H9 (cell line): Measurements from ENCODE around the gene TAOK2. TPM values are rescaled to one million over a fixed set of nuclear protein-coding genes. Genes with fewer than 3 reads are reported as not detected.

Experiments
- DNase-seq: peaks from one replicate; pipeline ENCODE4 v3.0.0-alpha.2; 2017
- H2AFZ ChIP-seq: one replicate; pipeline ENCODE4 v1.6.1; 2013; ENCODE audit warnings: mild to moderate bottlenecking, low read length, control low read depth, moderate library complexity
- H2AK5ac ChIP-seq: 2 replicates; pipeline ENCODE4 v1.6.1; 2013; ENCODE audit warnings: low read length, control low read depth, mixed read lengths; ENCODE audit not compliant: insufficient read length
- H2BK120ac ChIP-seq: one replicate; pipeline ENCODE4 v1.6.1; 2013; ENCODE audit warnings: low read depth, mild to moderate bottlenecking, low read length, control low read depth, inconsistent platforms; ENCODE audit not compliant: poor library complexity, severe bottlenecking
- H2BK12ac ChIP-seq: 2 replicates; pipeline ENCODE4 v1.6.1; 2013; ENCODE audit warnings: low read length, control low read depth, mixed read lengths, low read depth; ENCODE audit not compliant: insufficient read length
- H2BK15ac ChIP-seq: 2 replicates; pipeline ENCODE4 v1.6.1; 2013; ENCODE audit warnings: low read depth, low read length, control low read depth
- H2BK20ac ChIP-seq: one replicate; pipeline ENCODE4 v1.6.1; 2013; ENCODE audit warnings: low read depth, mild to moderate bottlenecking, low read length, control low read depth, inconsistent platforms; ENCODE audit not compliant: poor library complexity, severe bottlenecking
- H2BK5ac ChIP-seq: 2 replicates; pipeline ENCODE4 v1.6.1; 2013; ENCODE audit warnings: low read length, control low read depth, mixed read lengths; ENCODE audit not compliant: insufficient read length
- H3K14ac ChIP-seq: 2 replicates; pipeline ENCODE4 v1.6.1; 2013; ENCODE audit warnings: low read length, control low read depth; ENCODE audit not compliant: insufficient read depth
- H3K18ac ChIP-seq: 2 replicates; pipeline ENCODE4 v1.6.1; 2013; ENCODE audit warnings: low read depth, mild to moderate bottlenecking, mixed read lengths, low read length, control low read depth; ENCODE audit not compliant: insufficient read length
- H3K23ac ChIP-seq: 2 replicates; pipeline ENCODE4 v1.6.1; 2013; ENCODE audit warnings: low read length, control low read depth, mixed read lengths, low read depth; ENCODE audit not compliant: insufficient read length
- H3K23me2 ChIP-seq: 2 replicates; pipeline ENCODE4 v1.6.1; 2013; ENCODE audit warnings: low read depth, mild to moderate bottlenecking, mixed read lengths, low read length, control low read depth; ENCODE audit not compliant: insufficient read length, poor library complexity, severe bottlenecking
- H3K27ac ChIP-seq: 2 replicates; pipeline ENCODE4 v1.5.1; 2013; ENCODE audit warnings: low read length, control low read depth, mixed read lengths, low read depth; ENCODE audit not compliant: insufficient read length
- H3K27me3 ChIP-seq: 2 replicates; pipeline ENCODE4 v1.6.1; 2013; ENCODE audit warnings: low read length, control low read depth, inconsistent platforms; ENCODE audit not compliant: insufficient read depth
- H3K4ac ChIP-seq: 2 replicates; pipeline ENCODE4 v1.6.1; 2013; ENCODE audit warnings: low read depth, mild to moderate bottlenecking, control low read depth, inconsistent platforms, low read length, moderate library complexity
- H3K4me1 ChIP-seq: 2 replicates; pipeline ENCODE4 v1.6.1; 2013; ENCODE audit warnings: low read length, control low read depth, inconsistent platforms; ENCODE audit not compliant: insufficient read depth
- H3K4me2 ChIP-seq: 2 replicates; pipeline ENCODE4 v1.6.1; 2013; ENCODE audit warnings: low read length, control low read depth, mixed read lengths; ENCODE audit not compliant: insufficient read length, insufficient read depth
- H3K56ac ChIP-seq: 2 replicates; pipeline ENCODE4 v1.6.1; 2013; ENCODE audit warnings: low read depth, mild to moderate bottlenecking, mixed read lengths, low read length, control low read depth; ENCODE audit not compliant: insufficient read length
- H3K79me1 ChIP-seq: 2 replicates; pipeline ENCODE4 v1.6.1; 2013; ENCODE audit warnings: low read depth, mild to moderate bottlenecking, moderate library complexity, low read length, control low read depth, inconsistent platforms; ENCODE audit not compliant: insufficient read depth, poor library complexity, severe bottlenecking
- H3K79me2 ChIP-seq: 2 replicates; pipeline ENCODE4 v1.6.1; 2013; ENCODE audit warnings: low read length, control low read depth, inconsistent platforms; ENCODE audit not compliant: insufficient read depth
- H3K9ac ChIP-seq: 2 replicates; pipeline ENCODE4 v1.6.1; 2013; ENCODE audit warnings: low read length, control low read depth, mixed read lengths; ENCODE audit not compliant: insufficient read length; ENCODE audit errors: extremely low read depth
- H3K9me3 ChIP-seq: one replicate; pipeline ENCODE4 v1.6.1; 2013; ENCODE audit warnings: low read depth, low read length, inconsistent platforms; ENCODE audit not compliant: control insufficient read depth
- H3T11ph ChIP-seq: one replicate; pipeline ENCODE4 v1.6.1; 2013; ENCODE audit warnings: mild to moderate bottlenecking, low read length, control low read depth, inconsistent platforms
- H4K20me1 ChIP-seq: one replicate; pipeline ENCODE4 v1.6.1; 2013; ENCODE audit not compliant: control insufficient read depth, insufficient read length, insufficient read depth
- H4K5ac ChIP-seq: 2 replicates; pipeline ENCODE4 v1.6.1; 2013; ENCODE audit warnings: low read depth, mild to moderate bottlenecking, mixed read lengths, low read length, control low read depth; ENCODE audit not compliant: insufficient read length
- H4K8ac ChIP-seq: replicated peaks from 2 replicates; pipeline ENCODE4 v1.6.1; 2013; ENCODE audit warnings: low read length, control low read depth, mixed read lengths, low read depth; ENCODE audit not compliant: insufficient read length
- H4K91ac ChIP-seq: 2 replicates; pipeline ENCODE4 v1.6.1; 2013; ENCODE audit warnings: low read depth, mild to moderate bottlenecking, moderate library complexity, mixed read lengths, low read length, control low read depth; ENCODE audit not compliant: insufficient read length
- H3K27ac Mint-ChIP-seq, 3 experiments: 2 replicates in 2 of 3; 3 replicates in 1 of 3; pipeline ENCODE4 v1.8.0; 2020 to 2021; ENCODE audit warnings: mixed read lengths in 3 of 3, mild to moderate bottlenecking in 1 of 3, moderate library complexity in 1 of 3
- H3K27me3 Mint-ChIP-seq: 2 replicates; pipeline ENCODE4 v1.8.0; 2021; ENCODE audit warnings: low read depth, mild to moderate bottlenecking, moderate library complexity, mixed read lengths
- H3K36me3 Mint-ChIP-seq, 3 experiments: 2 replicates in 2 of 3; 3 replicates in 1 of 3; pipeline ENCODE4 v1.8.0; 2020 to 2021; ENCODE audit warnings: low read depth in 3 of 3, mixed read lengths in 3 of 3; ENCODE audit not compliant: insufficient read depth in 1 of 3
- H3K4me1 Mint-ChIP-seq, 2 experiments: 2 replicates each; pipeline ENCODE4 v1.8.0; 2020; ENCODE audit warnings: mixed read lengths in 2 of 2
- H3K4me3 Mint-ChIP-seq, 2 experiments: 2 replicates in 1 of 2; 3 replicates in 1 of 2; pipeline ENCODE4 v1.8.0; 2020 to 2021; ENCODE audit warnings: mild to moderate bottlenecking in 2 of 2, mixed read lengths in 2 of 2, moderate library complexity in 1 of 2
- H3K9me3 Mint-ChIP-seq, 2 experiments: 2 replicates in 1 of 2; 3 replicates in 1 of 2; pipeline ENCODE4 v1.8.0; 2020; ENCODE audit warnings: mild to moderate bottlenecking in 2 of 2, mixed read lengths in 2 of 2, moderate library complexity in 1 of 2
- CTCF ChIP-seq: fragments of 200-600 bp; sonication (generic); conservative IDR thresholded peaks from 3 replicates; pipeline ENCODE4 v1.8.0; 2021; ENCODE audit warnings: antibody characterized with exemption, mild to moderate bottlenecking
- WGBS: extraction: QIAGEN DNeasy Blood & Tissue Kit; methylation state at CpG from one replicate; pipeline ENCODE4 v1.1.7; 2013; ENCODE audit warnings: missing lambda C conversion rate, low lambda C conversion rate, mixed read lengths; ENCODE audit not compliant: insufficient read length; ENCODE audit errors: extremely low coverage; 5-methylcytosine and 5-hydroxymethylcytosine counted together
- total RNA-seq: library from RNA; stranded (reverse); gene quantifications from 2 replicates; pipeline ENCODE4 v1.2.1, GENCODE V29; 2021

TAOK2 gene
- total RNA-seq, 1 experiment from 2014 or later: 43.9 TPM

GRCh38 chr16:29995911-29996765, 22.5 kb downstream of the TAOK2 start, which contains the start of gene INO80E:
INO80E (plus strand) TSS chr16:29996241; CDS start chr16:29996311, 70 bp downstream.
- Histone ChIP-seq H2AFZ (peak within 1 kb of the TSS; percentile 66), H3K9me3 (no peaks in the 10 kb centered on the region), H3K27me3 (no peaks in the 10 kb centered on the region), H3K4me2 (peak within 1 kb of the TSS; percentile 92), H3K27ac (no peak within 1 kb of the TSS), H4K8ac (no peak within 1 kb of the TSS), H4K5ac (no peak within 1 kb of the TSS), H2BK20ac (no peak within 1 kb of the TSS), H4K20me1 (no peaks in the 10 kb centered on the region), H3T11ph (no peak within 1 kb of the TSS), H3K4ac (no peak within 1 kb of the TSS), H3K14ac (peak within 1 kb of the TSS; percentile 79), H3K56ac (no peak within 1 kb of the TSS), H2BK120ac (no peak within 1 kb of the TSS), H3K4me1 (0 out of 2 replicates have a peak, but pooled peaks cover 2% of the 10 kb centered on the region), H3K23me2 (peaks cover 14% of the 10 kb centered on the region), H2BK12ac (no peak within 1 kb of the TSS), H3K79me1 (no peaks in the 10 kb centered on the region), H3K9ac (peak within 1 kb of the TSS; percentile 82), H4K91ac (no peak within 1 kb of the TSS), H3K23ac (no peak within 1 kb of the TSS), H2AK5ac (no peak within 1 kb of the TSS), H2BK15ac (no peak within 1 kb of the TSS), H3K18ac (peak within 1 kb of the TSS; percentile 78), H3K79me2 (no peaks in the 10 kb centered on the region; the same call in 1 of the 2 replicates), H2BK5ac (no peak within 1 kb of the TSS)
- H3K27me3 Mint-ChIP-seq: no peaks in the 10 kb centered on the region; the same call in 1 of the 2 replicates
- WGBS: no CpG with 5 or more reads among the region's 65 CpGs
- TF ChIP-seq CTCF: no peak
- peak within 1 kb of the TSS; percentile 97 to 98 for H3K4me3 Mint-ChIP-seq
- H3K9me3 Mint-ChIP-seq: no peaks in the 10 kb centered on the region; a peak in 1 of 5 replicates
- H3K36me3 Mint-ChIP-seq: peaks cover 13 to 50% (median 24%) of the 10 kb centered on the region in 3 experiments
- peak within 1 kb of the TSS; percentile 91 to 99 (median 96) for H3K27ac Mint-ChIP-seq
- DNase-seq: peak; percentile 98
- H3K4me1 Mint-ChIP-seq: peaks cover 15 to 32% of the 10 kb centered on the region in 2 experiments
